HG03520 (cell line): ENCODE measurements around the gene SERPINF2.
"Not testable (repeated sequence)": the region's sequence is repeated elsewhere in the genome, so short reads cannot be mapped to it uniquely, and the experiment has no call there.

Experiments used
- ATAC-seq: cut with Tn5 transposase; IDR thresholded peaks from one replicate; pipeline ENCODE4 v1.9.1; 2021; ENCODE audit warnings: mild to moderate bottlenecking, moderate library complexity; ENCODE audit not compliant: unreplicated experiment

Gene SERPINF2

GRCh38 chr17:1742371-1743087 is at the start of gene SERPINF2:
TSS of gene SERPINF2 (plus strand) at chr17:1742871. CDS start at chr17:1744996, 2,125 bp downstream.
- no peak for ATAC-seq

DNA sequence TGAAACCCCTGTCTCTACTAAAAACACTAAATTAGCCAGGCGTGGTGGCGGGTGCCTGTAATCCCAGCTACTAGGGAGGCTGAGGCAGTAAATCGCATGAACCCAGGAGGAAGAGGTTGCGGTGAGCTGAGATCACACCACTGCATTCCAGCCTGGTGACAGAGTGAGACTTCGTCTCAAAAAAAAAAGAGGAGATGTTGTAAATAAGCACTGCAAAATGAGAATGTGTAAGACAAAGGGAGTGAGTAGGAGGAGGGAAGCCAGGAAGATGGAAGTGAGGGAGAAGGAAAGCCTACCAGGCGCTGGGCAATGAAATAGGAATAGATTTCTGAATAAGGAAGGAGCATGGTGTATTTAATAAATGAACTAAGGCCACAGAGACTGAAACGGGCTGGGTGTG is 49.3 kb upstream of the SERPINF2 start:
- no peak for ATAC-seq

- ATAC-seq = no peak
Observed at GRCh38 chr17:1695365-1695764, 47.3 kb upstream of the SERPINF2 start.

GRCh38 chr17:1697681-1698080 is 45.0 kb upstream of the SERPINF2 start:
- ATAC-seq = no peak

DNA sequence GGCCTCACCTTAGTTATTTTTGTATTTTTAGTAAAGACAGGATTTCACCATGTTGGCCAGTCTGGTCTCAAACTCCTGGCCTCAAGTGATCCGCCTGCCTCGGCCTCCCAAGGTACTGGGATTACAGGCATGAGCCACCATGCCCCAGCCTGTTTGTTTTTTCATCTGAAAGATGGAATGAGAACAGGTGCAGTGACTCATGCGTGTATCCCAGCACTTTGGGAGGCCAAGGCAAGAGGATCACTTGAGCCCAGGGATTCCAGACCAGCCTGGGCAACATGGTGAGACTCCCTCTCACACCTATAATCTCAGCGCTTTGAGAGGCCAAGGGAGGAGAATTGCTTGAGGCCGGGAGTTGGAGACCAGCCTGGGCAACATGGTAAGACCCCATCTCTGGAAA is 42.8 kb upstream of the SERPINF2 start:
- ATAC-seq = not testable (repeated sequence)

- no peak for ATAC-seq
Observed at GRCh38 chr17:1703063-1703462, 39.6 kb upstream of the SERPINF2 start.

- no peak for ATAC-seq
Observed at GRCh38 chr17:1705004-1705403, 37.7 kb upstream of the SERPINF2 start.

DNA sequence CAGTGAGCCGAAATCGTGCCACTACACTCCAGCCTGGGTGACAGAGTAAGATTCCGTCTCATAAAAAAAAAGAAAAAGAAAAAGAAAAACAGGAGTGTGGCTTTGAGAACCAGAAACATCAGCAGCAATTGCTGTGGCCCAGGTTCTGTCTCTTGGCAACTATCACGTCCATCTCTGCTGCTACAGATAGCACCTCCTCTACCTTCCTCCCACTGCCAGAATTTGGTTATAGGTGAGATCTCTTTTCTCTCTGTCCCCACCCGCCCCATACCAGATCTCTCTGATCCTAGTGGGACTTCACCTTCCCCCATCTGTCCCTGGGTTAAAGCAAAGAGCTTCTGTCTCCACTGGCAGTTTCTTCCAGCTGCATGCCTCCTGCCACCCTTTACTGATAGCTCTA is 35.6 kb upstream of the SERPINF2 start:
- no peak for ATAC-seq

DNA sequence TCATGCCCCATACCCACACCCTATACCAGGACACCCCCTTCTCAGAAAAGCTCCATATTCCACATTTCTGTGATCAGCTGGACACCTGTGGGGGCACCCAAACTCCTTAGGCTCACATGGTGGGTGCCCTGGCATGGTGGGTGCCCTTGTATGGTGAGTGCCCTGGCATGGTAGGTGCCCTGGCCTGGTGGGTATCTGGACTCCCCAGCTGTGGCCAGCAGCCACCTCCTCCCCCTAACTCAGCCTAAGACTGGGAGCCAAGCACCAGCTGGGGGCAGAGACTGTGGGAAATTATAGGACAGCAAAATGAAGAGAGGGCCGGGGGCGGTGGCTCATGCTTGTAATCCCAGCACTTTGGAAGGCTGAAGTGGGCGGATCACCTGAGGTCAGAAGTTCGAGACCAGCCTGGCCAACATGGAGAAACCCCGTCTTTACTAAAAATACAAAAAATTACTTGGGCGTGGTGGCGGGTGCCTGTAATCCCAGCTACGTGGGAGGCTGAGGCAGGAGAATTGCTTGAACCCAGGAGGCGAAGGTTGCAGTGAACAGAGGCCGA is 33.8 kb upstream of the SERPINF2 start:
- not testable (repeated sequence) for ATAC-seq

- ATAC-seq = no peak
Observed at GRCh38 chr17:1709403-1709951, 33.2 kb upstream of the SERPINF2 start.

GRCh38 chr17:1709971-1710806 is 32.5 kb upstream of the SERPINF2 start, which contains the start of gene TLCD2:
TSS of gene TLCD2 (minus strand) at chr17:1710377. CDS start at chr17:1710242, 135 bp downstream.
- no peak for ATAC-seq

DNA sequence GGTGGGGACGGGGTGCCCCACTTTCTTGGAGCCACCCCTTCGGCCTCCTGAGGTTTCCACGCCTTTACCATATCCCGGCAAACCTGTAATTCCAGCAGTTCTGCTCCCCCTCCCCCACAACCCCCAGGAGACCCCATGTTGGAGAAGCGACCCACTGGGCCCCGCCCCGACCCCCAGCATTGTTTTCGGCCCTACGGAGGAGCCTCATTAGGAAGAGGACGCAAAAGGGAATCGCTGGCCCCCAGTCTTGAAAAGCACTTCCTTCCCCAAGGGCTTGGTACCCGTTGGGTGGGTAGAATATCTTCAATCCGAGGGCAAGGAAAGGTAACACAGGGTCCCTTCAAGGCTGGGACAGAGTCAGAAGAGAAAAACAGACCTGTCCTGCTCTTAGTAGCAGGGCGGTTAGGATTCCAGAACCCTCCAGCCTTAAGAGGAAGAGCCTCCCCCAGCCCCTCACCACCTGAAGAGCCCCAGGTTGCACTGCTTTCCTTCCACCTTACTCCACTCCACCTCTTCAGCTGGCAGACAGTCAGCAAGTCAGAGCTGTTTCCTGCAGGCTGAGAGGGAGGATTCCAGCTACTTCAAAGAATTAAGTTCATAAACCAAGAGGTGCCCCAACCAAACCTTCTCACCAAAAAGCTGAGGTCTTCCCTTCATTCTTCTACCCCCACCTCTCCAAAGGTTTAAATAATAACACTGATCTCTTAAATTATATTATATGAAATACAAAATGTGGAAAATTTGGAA is 31.7 kb upstream of the SERPINF2 start:
- ATAC-seq = no peak

GRCh38 chr17:1711804-1712203 is 30.9 kb upstream of the SERPINF2 start:
- no peak for ATAC-seq

- ATAC-seq = no peak
Observed at GRCh38 chr17:1712271-1712670, 30.4 kb upstream of the SERPINF2 start.

DNA sequence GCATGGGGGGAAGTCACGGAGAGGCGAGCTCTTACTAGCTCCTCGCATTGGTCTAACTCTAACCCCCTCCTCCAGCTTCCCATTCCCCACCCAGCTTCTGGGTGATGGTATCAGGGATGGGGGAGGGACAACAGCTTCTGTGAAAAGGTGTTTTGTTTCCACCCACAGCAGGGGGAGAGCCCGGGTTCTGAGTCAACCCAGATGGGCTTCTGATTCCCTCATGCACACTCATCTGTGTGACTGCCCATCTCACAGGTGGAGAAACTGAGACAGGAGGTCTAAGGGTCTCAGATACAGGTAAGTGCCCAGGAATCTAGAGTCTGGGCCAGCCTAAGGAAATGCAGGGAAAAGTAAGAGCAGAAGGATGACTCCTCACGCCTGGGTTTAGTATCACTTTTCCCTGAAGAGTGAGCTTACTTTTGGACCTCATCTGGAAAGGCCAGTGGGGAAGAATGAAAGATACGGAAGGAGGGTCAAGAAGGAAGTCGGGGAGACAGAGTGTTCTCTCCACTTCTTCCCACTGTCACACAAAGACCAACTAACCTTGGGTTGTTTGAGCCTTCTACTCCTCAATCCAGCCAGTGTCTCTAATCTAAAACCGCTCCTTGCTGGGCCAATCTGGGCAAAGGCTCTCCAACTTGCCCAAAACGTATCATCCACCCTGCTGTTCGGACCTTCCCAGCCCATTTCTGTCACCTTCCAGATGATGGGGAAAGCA is 29.4 kb upstream of the SERPINF2 start:
- no peak for ATAC-seq

- no peak for ATAC-seq
Observed at GRCh38 chr17:1713878-1714426, 28.7 kb upstream of the SERPINF2 start.

GRCh38 chr17:1714427-1714979 is 28.2 kb upstream of the SERPINF2 start:
- ATAC-seq = no peak

DNA sequence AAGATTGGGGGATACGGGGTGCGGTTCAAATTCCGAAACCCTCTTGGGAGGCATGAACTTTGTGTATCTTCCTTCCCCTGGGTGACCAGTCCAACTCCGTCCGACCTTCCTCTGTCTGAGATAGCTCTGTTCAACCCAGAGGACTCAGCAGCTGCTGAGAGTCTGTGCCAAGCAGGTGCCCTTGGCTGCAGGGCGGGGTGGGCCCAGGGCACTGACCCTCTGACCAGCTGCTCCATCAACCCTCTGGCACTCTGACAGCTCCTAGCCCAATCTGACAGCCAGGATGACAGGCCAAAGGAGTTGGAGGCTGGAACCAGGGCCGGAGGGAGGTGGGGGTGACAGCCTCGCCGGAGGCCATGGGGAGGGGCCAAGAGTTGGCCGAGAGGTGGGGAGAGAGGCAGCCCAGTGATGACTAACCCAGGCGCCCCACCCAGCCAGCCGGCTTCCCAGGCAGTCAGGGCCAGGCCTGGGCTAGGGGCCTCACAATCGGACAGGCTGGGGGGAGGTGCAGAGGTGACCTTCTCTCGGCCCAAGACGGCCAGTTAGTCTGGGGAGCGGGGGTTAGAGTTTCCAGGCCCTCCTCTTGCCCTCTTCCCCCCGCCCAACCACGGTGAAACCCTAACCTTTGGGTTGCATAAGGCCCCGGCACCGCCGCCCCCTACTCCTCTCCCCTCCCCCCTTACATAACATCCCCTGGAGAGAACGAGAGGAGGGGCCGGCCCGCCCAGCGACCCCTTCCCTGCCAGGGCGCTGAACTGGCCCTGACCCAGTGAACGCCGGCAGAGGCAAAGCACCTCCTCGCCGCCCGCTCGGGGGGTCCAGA is 27.5 kb upstream of the SERPINF2 start:
- ATAC-seq = no peak

- ATAC-seq = no peak
Observed at GRCh38 chr17:1715803-1716075, 26.9 kb upstream of the SERPINF2 start.
